ENCODE data around the gene MTHFR. TPM values are rescaled to one million over a fixed set of nuclear protein-coding genes. Genes with fewer than 3 reads are reported as not detected.

The MTHFR gene
- total RNA-seq, 8 experiments from 2014 or later, result 20.7 to 43.8 (median 31.3) TPM

DNA sequence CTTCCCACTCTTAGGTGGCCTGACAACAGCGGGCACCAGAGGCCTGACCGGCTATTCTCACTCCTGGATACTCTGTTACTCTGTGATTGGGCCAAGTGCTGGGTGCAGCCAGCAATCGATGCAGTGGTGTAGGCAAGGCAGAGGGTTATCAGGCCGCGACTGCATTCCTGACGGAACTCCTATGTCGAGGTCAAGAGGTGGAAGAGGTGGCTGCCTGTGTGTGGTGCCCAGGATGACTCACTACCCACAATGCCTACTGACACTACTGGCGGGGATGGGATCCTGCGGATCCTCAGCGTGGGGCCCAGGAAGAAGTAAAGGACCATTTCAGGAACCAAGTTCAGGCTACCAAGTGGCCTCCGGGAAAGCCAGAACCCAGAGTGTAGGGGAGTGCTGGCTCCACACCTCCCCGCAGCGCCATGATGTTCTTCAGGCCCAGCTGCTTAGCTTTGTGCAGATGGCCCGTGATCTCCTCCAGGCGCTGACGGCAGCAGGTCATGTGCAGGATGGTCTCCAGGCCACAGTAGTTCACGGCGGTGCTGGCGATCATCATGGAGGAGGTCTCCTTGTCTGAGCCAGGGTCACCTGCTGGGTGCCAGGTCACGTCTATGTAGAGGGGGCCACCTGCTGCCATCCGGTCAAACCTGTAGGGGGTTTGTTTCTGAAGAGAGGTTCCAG lies 4.9 kb downstream of the MTHFR start:
- WGBS, 10 experiments, result 75 to 100% (median 88%) methylated on average over 1 to 15 of the region's 21 CpGs; no CpG with 5 or more reads in 2 of the 10 experiments
- in situ Hi-C loops (cut with MboI; ENCODE audit: low pct_unique_long_range_greater_than_20kb in 2 of 9, low sequenced_read_pairs in 9 of 9, unreplicated experiment in 9 of 9), result no loop called here
- no peak overlapping the region for H3K4me3 ChIP-seq

DNA sequence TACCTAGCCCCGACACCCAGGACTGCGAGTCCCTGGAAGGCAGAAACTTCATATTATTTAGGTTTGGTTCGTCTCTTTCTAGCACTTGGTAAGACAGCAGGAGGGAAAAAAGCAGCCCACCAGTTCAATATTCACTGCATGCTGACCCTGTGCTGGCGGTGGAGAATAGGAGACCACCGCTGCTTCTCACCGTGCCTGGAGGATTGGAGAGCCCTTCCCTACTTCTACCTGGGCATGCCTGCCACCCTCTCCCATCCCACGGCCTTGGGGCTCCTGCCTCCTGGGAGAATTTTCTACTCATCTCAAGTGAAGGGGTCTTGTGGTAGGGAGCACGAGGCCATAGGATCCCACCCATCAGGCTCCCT lies 5.4 kb downstream of the MTHFR start:
- 76 to 100% (median 94%) methylated on average over 1 to 4 of the region's 8 CpGs; no CpG with 5 or more reads in 4 of the 10 experiments for WGBS, 10 experiments
- no peak overlapping the region for H3K27ac ChIP-seq
- ATAC-seq (replicated peaks in 6 of 8), result no peak
- in situ Hi-C loops (cut with MboI; ENCODE audit: low pct_unique_long_range_greater_than_20kb in 2 of 9, low sequenced_read_pairs in 9 of 9, unreplicated experiment in 9 of 9), result no loop called here
- H3K4me3 ChIP-seq, result no peak overlapping the region
- H3K4me1 ChIP-seq (replicated peaks in 1 of 2), result peaks cover 24 to 27% of the 10 kb centered on the region in 2 donors

More for the DNA sequence above, 4.9 kb downstream of the MTHFR start:
- no peak for ATAC-seq (replicated peaks in 6 of 8)
- H3K4me1 ChIP-seq (replicated peaks in 1 of 2), result peaks cover 24 to 27% of the 10 kb centered on the region in 2 donors
- no peak overlapping the region for H3K27ac ChIP-seq

DNA sequence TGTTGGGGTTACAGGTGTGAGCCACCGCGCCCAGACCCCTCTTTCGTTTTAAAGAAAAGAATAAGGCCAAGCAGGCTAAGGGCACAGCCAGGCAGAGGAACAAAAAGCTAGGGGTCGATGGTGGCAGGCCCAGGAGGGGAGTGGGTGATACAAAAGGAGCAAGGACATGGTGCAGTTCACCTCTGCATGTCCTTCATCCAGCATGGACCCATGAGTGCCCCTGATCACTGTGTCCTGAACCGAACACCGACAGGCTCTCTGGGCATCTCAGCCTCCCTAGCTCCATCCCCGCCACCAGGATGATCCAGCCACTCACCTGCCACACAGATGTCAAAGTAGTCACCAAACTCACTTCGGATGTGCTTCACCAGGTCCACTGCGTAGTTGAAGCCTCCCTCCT lies 5.9 kb downstream of the MTHFR start:
- in situ Hi-C loops (cut with MboI; ENCODE audit: low pct_unique_long_range_greater_than_20kb in 2 of 9, low sequenced_read_pairs in 9 of 9, unreplicated experiment in 9 of 9), result no loop called here
- no peak overlapping the region for H3K27ac ChIP-seq
- no peak for ATAC-seq (replicated peaks in 6 of 8)
- H3K4me3 ChIP-seq, result no peak overlapping the region
- 50 to 98% (median 93%) methylated on average over 1 to 9 of the region's 9 CpGs; no CpG with 5 or more reads in 2 of the 10 experiments for WGBS, 10 experiments
- peaks cover 24 to 25% of the 10 kb centered on the region in 2 donors for H3K4me1 ChIP-seq (replicated peaks in 1 of 2)

DNA sequence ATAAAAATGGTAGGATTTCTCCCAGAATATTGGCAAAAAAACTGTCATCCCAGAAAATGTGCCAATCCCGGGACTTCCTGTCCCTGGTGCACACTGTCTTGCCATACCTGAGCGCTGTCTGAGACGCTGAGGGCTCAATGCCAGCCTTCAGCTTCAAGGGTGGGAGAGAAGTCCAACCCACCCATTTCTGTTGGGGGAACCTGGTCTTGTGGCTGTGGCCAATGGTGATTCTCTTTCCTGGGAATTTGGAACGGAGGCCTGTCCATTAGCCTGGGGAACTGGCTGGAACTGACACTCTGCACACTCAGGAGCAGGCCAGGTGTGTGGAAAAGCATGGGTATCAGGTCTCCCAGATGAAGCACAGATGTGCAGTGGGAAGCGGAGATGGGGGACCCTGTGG lies 6.7 kb downstream of the MTHFR start:
- in situ Hi-C loops (cut with MboI; ENCODE audit: low pct_unique_long_range_greater_than_20kb in 2 of 9, low sequenced_read_pairs in 9 of 9, unreplicated experiment in 9 of 9), result no loop called here
- WGBS, 10 experiments, result 40 to 100% (median 95%) methylated on average over 1 to 5 of the region's 5 CpGs; no CpG with 5 or more reads in 2 of the 10 experiments
- H3K4me3 ChIP-seq, result no peak overlapping the region

GRCh38 chr1:11797525-11798216 lies 8.1 kb downstream of the MTHFR start:
- no peak overlapping the region for H3K4me3 ChIP-seq
- no peak for ATAC-seq (replicated peaks in 6 of 8)
- in situ Hi-C loops (cut with MboI; ENCODE audit: low pct_unique_long_range_greater_than_20kb in 2 of 9, low sequenced_read_pairs in 9 of 9, unreplicated experiment in 9 of 9), result no loop called here
- H3K27ac ChIP-seq, result no peak overlapping the region
- 86 to 100% (median 95%) methylated on average over 1 to 6 of the region's 6 CpGs for WGBS, 10 experiments
- H3K4me1 ChIP-seq (replicated peaks in 1 of 2), result peaks cover 7 to 8% of the 10 kb centered on the region in 2 donors

More for the DNA sequence above, 6.7 kb downstream of the MTHFR start:
- ATAC-seq (replicated peaks in 6 of 8), result no peak
- Histone ChIP-seq H3K4me1 (replicated peaks in 1 of 2) (peaks cover 17 to 18% of the 10 kb centered on the region in 2 donors), H3K27ac (no peak overlapping the region)

DNA sequence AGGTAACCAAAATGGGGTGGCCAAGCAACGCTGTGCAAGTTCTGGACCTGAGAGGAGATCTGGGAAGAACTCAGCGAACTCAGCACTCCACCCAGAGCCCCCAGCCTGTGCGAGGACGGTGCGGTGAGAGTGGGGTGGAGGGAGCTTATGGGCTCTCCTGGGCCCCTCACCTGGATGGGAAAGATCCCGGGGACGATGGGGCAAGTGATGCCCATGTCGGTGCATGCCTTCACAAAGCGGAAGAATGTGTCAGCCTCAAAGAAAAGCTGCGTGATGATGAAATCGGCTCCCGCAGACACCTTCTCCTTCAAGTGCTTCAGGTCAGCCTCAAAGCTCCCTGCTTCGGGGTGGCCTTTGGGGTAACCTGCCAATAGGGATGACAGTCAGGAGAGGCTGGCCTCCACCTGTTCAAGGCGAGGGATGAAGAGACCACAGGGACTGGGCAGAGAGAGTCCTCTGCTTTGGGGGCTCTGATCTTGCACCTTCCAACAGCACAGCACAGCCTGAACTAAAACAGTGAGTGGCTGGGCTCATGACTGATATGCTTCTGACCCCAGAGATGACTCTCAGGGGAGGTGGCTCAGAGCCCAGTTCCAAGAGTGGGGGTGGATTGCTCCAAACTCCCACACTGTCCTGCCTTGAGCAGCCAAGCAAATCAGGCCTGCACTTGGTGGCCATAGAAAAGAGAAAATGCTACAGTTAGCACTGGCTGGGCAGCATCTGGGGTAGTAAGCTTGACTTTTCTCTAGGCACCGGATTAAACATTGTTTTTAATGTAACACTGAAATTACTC lies 9.5 kb downstream of the MTHFR start:
- 40 to 96% (median 89%) methylated on average over 1 to 13 of the region's 15 CpGs; no CpG with 5 or more reads in 2 of the 10 experiments for whole genome bisulfite sequencing, 10 experiments
- in situ Hi-C loops (cut with MboI; ENCODE audit: low pct_unique_long_range_greater_than_20kb in 2 of 9, low sequenced_read_pairs in 9 of 9, unreplicated experiment in 9 of 9), result no loop called here
- ATAC-seq (replicated peaks in 6 of 8), result no peak
- H3K27ac ChIP-seq, result no peak overlapping the region
- H3K4me1 ChIP-seq (replicated peaks in 1 of 2), result no peaks in the 10 kb centered on the region
- H3K4me3 ChIP-seq, result no peak overlapping the region

DNA sequence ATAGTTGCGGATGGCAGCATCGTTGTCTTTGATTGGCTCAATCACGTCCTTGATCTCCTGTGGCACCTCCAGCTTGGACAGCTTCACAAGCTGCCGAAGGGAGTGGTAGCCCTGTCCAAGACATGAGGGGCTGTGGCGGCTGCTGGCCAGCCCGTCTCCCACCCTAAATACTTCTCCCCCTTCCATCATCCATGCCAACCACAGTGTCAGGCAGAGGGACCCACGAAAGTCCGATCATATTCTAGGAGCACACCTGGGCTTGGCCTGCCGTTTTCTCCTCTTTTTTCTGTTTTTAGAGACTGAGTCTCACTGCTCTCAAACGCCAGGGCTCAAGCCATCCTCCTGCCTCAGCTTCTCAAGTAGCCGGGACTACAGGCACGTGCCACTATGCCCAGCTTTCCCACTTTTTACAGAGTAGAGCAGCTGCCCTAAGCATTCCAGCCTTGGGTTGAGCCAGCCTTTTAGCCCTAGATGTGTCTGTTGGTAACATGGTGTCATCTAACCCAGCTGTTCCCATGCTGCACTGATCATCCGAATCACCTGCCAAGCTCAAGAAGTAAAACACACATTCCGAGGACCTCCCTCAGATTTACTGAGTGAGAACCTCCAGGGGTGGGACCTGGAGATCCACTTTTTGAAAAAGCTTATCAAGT lies 10.4 kb downstream of the MTHFR start:
- no peak for ATAC-seq (replicated peaks in 6 of 8)
- H3K4me3 ChIP-seq, result no peak overlapping the region
- no peak overlapping the region for H3K27ac ChIP-seq
- no peaks in the 10 kb centered on the region for H3K4me1 ChIP-seq (replicated peaks in 1 of 2)
- 79 to 100% (median 88%) methylated on average over 1 to 13 of the region's 14 CpGs; no CpG with 5 or more reads in 3 of the 10 experiments for WGBS, 10 experiments
- in situ Hi-C loops (cut with MboI; ENCODE audit: low pct_unique_long_range_greater_than_20kb in 2 of 9, low sequenced_read_pairs in 9 of 9, unreplicated experiment in 9 of 9), result no loop called here

GRCh38 chr1:11794446-11795237 lies 11.1 kb downstream of the MTHFR start:
- no peak overlapping the region for H3K27ac ChIP-seq
- in situ Hi-C loops (cut with MboI; ENCODE audit: low pct_unique_long_range_greater_than_20kb in 2 of 9, low sequenced_read_pairs in 9 of 9, unreplicated experiment in 9 of 9), result no loop called here
- 90 to 97% (median 95%) methylated on average over 2 to 7 of the region's 19 CpGs; no CpG with 5 or more reads in 4 of the 10 experiments for WGBS, 10 experiments
- no peak overlapping the region for H3K4me3 ChIP-seq
- peaks cover 0 to 4% of the 10 kb centered on the region in 2 donors for H3K4me1 ChIP-seq (replicated peaks in 1 of 2)
- no peak for ATAC-seq (replicated peaks in 6 of 8)

GRCh38 chr1:11793819-11794218 lies 11.9 kb downstream of the MTHFR start:
- Histone ChIP-seq H3K4me3 (no peak overlapping the region), H3K27ac (no peak overlapping the region), H3K4me1 (replicated peaks in 1 of 2) (peaks cover 5 to 12% of the 10 kb centered on the region in 2 donors)
- 76 to 100% (median 98%) methylated on average over 1 to 8 of the region's 15 CpGs; no CpG with 5 or more reads in 6 of the 10 experiments for WGBS, 10 experiments
- no peak for ATAC-seq (replicated peaks in 6 of 8)
- in situ Hi-C loops (cut with MboI; ENCODE audit: low pct_unique_long_range_greater_than_20kb in 2 of 9, low sequenced_read_pairs in 9 of 9, unreplicated experiment in 9 of 9), result no loop called here

DNA sequence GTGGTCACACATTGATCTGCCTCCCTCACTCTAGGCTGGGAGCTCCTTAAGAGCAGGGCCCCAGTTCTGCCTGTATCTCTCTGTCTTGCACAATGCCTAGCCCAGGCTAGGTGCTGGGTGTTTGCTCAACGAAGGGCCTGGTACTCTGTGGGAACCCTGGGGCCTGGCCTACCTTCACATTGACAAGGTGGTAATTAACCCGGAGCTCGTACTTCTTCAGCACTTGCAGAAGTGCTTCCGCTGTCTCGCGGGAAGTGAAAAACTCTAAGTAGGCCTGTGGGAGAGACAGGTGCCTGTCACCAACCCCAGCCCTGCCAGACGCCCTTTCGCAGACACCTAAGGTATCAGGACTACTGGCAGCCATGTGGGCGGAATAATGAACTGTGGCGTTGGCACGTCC lies 13.7 kb downstream of the MTHFR start:
- Histone ChIP-seq H3K27ac (no peak overlapping the region), H3K4me1 (replicated peaks in 1 of 2) (peaks cover 14 to 29% of the 10 kb centered on the region in 2 donors), H3K4me3 (no peak overlapping the region)
- in situ Hi-C loops (cut with MboI; ENCODE audit: low pct_unique_long_range_greater_than_20kb in 2 of 9, low sequenced_read_pairs in 9 of 9, unreplicated experiment in 9 of 9), result no loop called here
- WGBS, 10 experiments, result 83 to 98% (median 92%) methylated on average over 1 to 8 of the region's 11 CpGs; no CpG with 5 or more reads in 4 of the 10 experiments
- no peak for ATAC-seq (replicated peaks in 6 of 8)

DNA sequence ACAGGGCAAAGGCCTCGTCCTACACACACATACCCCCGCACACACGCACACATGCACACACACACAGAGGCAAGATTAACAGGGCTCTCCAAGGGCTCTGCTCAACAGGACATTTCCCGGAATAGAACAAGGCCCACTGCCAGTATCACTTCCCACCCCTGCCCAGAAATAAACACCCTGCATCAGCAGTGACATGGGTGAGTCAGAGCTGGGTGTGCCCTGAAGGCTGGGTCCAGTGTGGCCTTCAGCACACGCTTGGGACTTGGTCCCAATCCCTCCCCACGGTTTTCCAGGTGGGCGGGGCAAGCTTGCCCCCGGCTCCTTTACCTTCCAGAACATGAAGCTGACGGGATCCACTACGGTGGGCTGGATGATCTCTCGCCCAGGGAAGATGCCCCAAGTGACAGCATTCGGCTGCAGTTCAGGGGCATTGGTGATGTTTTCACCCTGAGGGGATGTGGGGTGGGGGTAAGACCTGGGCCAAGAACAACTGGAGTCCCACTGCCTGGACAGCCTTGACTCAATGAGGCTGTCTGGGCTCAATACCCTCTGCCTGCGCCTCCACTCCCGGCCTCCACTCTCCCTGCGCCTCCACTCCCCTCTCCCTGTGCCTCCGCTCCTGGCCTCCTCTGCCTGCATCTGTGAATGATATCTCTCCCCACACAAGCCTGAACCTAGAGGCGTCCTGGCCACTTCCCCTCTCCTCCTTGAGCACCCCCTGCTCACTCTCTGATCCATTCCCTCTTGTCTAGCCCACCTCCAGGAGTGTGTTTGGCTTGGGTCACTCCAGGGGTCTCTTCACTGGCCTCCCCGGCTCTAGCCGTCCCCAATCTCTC lies 14.7 kb downstream of the MTHFR start:
- Histone ChIP-seq H3K4me1 (replicated peaks in 1 of 2) (peaks cover 17 to 37% of the 10 kb centered on the region in 2 donors), H3K4me3 (no peak overlapping the region), H3K27ac (no peak overlapping the region)
- ATAC-seq (replicated peaks in 6 of 8), result peak; percentile 40 to 81 (median 66)
- in situ Hi-C loops (cut with MboI; ENCODE audit: low pct_unique_long_range_greater_than_20kb in 2 of 9, low sequenced_read_pairs in 9 of 9, unreplicated experiment in 9 of 9), result no loop called here
- WGBS, 10 experiments, result 0 to 96% (median 78%) methylated on average over 1 to 11 of the region's 19 CpGs; no CpG with 5 or more reads in 2 of the 10 experiments
